ENCODE measurements around the gene P2RY2.

The P2RY2 gene

GRCh38 chr11:73186886-73187285 lies 31.2 kb upstream of the P2RY2 start:
- TF ChIP-seq, protein P1, sequence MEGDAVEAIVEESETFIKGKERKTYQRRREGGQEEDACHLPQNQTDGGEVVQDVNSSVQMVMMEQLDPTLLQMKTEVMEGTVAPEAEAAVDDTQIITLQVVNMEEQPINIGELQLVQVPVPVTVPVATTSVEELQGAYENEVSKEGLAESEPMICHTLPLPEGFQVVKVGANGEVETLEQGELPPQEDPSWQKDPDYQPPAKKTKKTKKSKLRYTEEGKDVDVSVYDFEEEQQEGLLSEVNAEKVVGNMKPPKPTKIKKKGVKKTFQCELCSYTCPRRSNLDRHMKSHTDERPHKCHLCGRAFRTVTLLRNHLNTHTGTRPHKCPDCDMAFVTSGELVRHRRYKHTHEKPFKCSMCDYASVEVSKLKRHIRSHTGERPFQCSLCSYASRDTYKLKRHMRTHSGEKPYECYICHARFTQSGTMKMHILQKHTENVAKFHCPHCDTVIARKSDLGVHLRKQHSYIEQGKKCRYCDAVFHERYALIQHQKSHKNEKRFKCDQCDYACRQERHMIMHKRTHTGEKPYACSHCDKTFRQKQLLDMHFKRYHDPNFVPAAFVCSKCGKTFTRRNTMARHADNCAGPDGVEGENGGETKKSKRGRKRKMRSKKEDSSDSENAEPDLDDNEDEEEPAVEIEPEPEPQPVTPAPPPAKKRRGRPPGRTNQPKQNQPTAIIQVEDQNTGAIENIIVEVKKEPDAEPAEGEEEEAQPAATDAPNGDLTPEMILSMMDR (IDR thresholded peaks at IDR 0.05; ENCODE audit: borderline replicate concordance, control extremely low read depth, extremely low read depth, insufficient read depth, missing control alignments): no peak
- no peak for DNase-seq (ENCODE audit: low spot score)
- in situ Hi-C loops (cut with MboI; ENCODE audit: low sequenced_read_pairs, unreplicated experiment): no loop called here

DNA sequence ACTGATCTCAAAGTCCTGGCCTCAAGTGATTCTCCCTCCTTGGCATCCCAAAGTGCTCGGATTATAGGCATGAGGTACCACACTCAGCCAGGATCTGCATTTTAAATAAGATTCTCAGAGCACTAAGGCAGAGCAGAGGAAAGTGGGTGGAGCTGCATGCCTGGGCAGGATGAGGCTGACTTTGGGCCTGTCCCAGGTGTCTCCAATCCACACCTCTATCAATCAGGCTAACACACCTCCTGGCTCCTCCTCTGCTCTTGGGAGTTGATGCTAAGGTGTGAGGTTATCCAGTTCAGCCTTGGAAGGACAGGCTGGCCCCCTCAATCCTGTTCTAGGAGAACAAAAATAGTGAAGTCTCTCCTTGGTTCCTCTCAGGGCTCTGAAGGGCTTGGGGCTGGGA lies 30.2 kb upstream of the P2RY2 start:
- in situ Hi-C loops (cut with MboI; ENCODE audit: low sequenced_read_pairs, unreplicated experiment): no loop called here
- TF ChIP-seq, protein P1 (IDR thresholded peaks at IDR 0.05; ENCODE audit: borderline replicate concordance, control extremely low read depth, extremely low read depth, insufficient read depth, missing control alignments): no peak
- DNase-seq (ENCODE audit: low spot score): no peak

DNA sequence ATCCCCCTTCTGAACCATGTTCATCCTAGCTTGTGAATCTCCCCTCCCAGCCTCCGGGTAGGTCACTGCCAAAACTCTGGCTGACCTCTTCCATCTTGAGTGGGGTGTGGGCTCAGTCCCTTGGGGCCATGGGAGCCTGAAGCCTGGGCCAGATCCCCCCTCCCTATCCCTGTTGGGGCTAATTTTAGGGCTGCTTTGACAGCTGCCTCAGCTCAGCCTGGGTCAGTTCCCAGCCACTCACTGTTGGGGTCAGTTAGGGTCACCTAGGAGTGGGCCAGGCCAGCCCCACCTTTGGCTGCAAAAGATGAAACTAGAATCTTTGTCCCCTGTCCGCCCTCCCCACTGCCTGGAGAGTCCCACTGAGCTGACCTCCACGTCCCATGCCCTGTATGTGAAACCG lies 29.8 kb upstream of the P2RY2 start:
- no peak for DNase-seq (ENCODE audit: low spot score)
- TF ChIP-seq, protein P1 (IDR thresholded peaks at IDR 0.05; ENCODE audit: borderline replicate concordance, control extremely low read depth, extremely low read depth, insufficient read depth, missing control alignments): no peak
- in situ Hi-C loops (cut with MboI; ENCODE audit: low sequenced_read_pairs, unreplicated experiment): no loop called here

GRCh38 chr11:73189315-73189714 lies 28.8 kb upstream of the P2RY2 start:
- peak; percentile 67 for DNase-seq (ENCODE audit: low spot score)
- in situ Hi-C loops (cut with MboI; ENCODE audit: low sequenced_read_pairs, unreplicated experiment): no loop called here

DNA sequence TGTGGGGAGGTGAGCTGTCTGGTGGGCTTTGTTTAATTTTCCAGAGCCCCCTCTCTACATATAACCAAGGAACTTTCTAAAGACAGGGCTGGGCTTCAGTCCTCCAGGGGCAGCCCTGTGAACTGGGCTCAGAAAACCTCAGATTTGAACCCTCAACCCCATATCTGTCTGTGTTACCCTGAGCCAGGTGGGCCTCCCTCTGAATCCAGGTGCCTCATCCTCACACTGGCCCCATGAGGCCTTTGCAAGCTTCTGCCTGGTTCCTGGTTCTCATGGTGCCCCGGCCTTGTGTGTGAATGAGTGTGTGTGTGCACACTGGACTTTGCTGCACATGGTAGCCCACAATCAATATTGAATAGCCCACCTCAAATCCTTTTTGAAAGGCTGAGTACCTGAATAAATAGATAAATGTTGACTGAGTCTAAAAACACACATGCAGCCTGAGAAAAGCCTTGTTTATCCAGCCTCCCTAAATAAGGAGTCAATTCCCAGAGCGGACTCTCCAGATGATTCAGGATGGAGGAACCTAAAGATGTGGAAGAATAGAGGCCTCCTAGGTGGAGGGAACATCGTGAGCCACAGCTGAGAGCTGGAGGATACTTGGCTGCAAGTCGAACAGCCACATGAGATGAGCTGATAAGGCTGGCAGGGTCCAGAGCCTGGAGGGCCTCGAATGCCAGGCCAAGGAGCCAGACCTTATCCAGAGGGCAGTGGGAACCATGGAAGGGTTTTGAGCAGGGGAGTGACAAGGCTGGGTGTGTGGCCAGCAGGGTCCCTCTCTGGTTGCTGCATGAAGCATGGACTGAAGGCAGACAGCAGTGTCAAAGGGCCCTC lies 28.1 kb upstream of the P2RY2 start:
- DNase-seq (ENCODE audit: low spot score): no peak
- in situ Hi-C loops (cut with MboI; ENCODE audit: low sequenced_read_pairs, unreplicated experiment): loop anchor here (5.0 kb wide), 1 partner anchor 42 kb away; no protein-coding TSS in a partner anchor
- TF ChIP-seq, protein P1 (IDR thresholded peaks at IDR 0.05; ENCODE audit: borderline replicate concordance, control extremely low read depth, extremely low read depth, insufficient read depth, missing control alignments): no peak

More at GRCh38 chr11:73189315-73189714, 28.8 kb upstream of the P2RY2 start:
- TF ChIP-seq, protein P1 (IDR thresholded peaks at IDR 0.05; ENCODE audit: borderline replicate concordance, control extremely low read depth, extremely low read depth, insufficient read depth, missing control alignments): no peak

- TF ChIP-seq, protein P1 (IDR thresholded peaks at IDR 0.05; ENCODE audit: borderline replicate concordance, control extremely low read depth, extremely low read depth, insufficient read depth, missing control alignments): no peak
- in situ Hi-C loops (cut with MboI; ENCODE audit: low sequenced_read_pairs, unreplicated experiment): loop anchor here (5.0 kb wide), 1 partner anchor 42 kb away; no protein-coding TSS in a partner anchor
- DNase-seq (ENCODE audit: low spot score): no peak
Measured at GRCh38 chr11:73190557-73190885, 27.6 kb upstream of the P2RY2 start.

All from GM13976 (cell line).